ENCODE data around the gene KCNC1. TPM values are rescaled to one million over a fixed set of nuclear protein-coding genes. Genes with fewer than 3 reads are reported as not detected.

The KCNC1 gene
- total and polyA plus RNA-seq, 9 of the 15 experiments (the other 6 are each of a cell fraction or from before 2014, with no cell fraction given), result 0.05 to 0.08 TPM; not detected in 7

- no peaks in the 10 kb centered on the region for H3K9me3 ChIP-seq (replicated peaks; ENCODE audit: control insufficient read depth, insufficient read depth, low read depth, low read length)
- peaks cover 0 to 6% of the 10 kb centered on the region in 2 experiments; a peak in 1 of 5 replicates for H3K4me1 ChIP-seq (replicated peaks in 1 of 2; ENCODE audit: control insufficient read depth in 2 of 2, insufficient read depth in 2 of 2, low read length in 2 of 2)
- TF ChIP-seq AFF1 (IDR thresholded peaks at IDR 0.05; ENCODE audit: low read depth in 1 of 2, partially characterized antibody in 2 of 2), result no peak
- peak; percentile 59 for TF ChIP-seq FOSL1 (tag; conservative IDR thresholded peaks at IDR 0.05)
- peak in 1 of 4 experiments; percentile 14 for DNase-seq (ENCODE audit: extremely low read depth in 1 of 4, low spot score in 3 of 4)
- ChIA-PET CTCF (ENCODE audit: low intra/inter-chr PET ratio) (no interaction called here), POLR2A (interaction anchor here (0.6 to 1.1 kb wide), 3 partner anchors 18 to 166 kb away, joined by 3 to 4 read pairs (median 3); no protein-coding TSS in a partner anchor)
- in situ Hi-C loops (cut with MboI) (no loop called here), intact Hi-C loops (cut with micrococcal nuclease) (no loop called here)
- no peak for FAIRE-seq
- no peak overlapping the region for H2AFZ ChIP-seq (ENCODE audit: low read depth, low read length)
- no TSS peak for BruUV-seq (replicated peaks)
- H4K20me1 ChIP-seq (replicated peaks; ENCODE audit: control insufficient read depth, insufficient read depth, low read length), result 0 out of 2 replicates have a peak, but pooled peaks cover 8% of the 10 kb centered on the region
- WGBS (ENCODE audit: insufficient coverage, low coverage, missing lambda C conversion rate), result 38% methylated on average over 14 of the region's 14 CpGs
- no peaks in the 10 kb centered on the region for H3K36me3 ChIP-seq (ENCODE audit: control insufficient read depth, insufficient read depth, low read length)
- H3K79me2 ChIP-seq (ENCODE audit: control insufficient read depth, insufficient read depth, low read length), result no peaks in the 10 kb centered on the region
- no peak overlapping the region for H3K9ac ChIP-seq (ENCODE audit: insufficient read depth in 1 of 2, low read depth in 2 of 2, low read length in 2 of 2)
- no peak; the same call in 1 of the 3 replicates for ATAC-seq
- no peak overlapping the region for H3K4me2 ChIP-seq (ENCODE audit: insufficient read depth, low read length)
- no peaks in the 10 kb centered on the region for H3K9me1 ChIP-seq (ENCODE audit: control insufficient read depth, insufficient read depth, low read length)
- H3K4me3 ChIP-seq, result no peak overlapping the region
- peaks cover 5 to 19% of the 10 kb centered on the region in 2 experiments; a peak in 3 of 5 replicates for H3K27me3 ChIP-seq (ENCODE audit: control insufficient read depth in 2 of 2, insufficient read depth in 2 of 2, low read length in 2 of 2)
- no peak overlapping the region for H3K27ac ChIP-seq (ENCODE audit: extremely low read depth, low read depth, low read length)
These were observed 52.4 kb downstream of the KCNC1 start for GRCh38 chr11:17786824-17787525.

Data from K562 (cell line).